ENCODE data around the gene FBN1.
A peak's percentile ranks its signal among the peaks of the same experiment; 100 is the strongest.

Gene FBN1

DNA sequence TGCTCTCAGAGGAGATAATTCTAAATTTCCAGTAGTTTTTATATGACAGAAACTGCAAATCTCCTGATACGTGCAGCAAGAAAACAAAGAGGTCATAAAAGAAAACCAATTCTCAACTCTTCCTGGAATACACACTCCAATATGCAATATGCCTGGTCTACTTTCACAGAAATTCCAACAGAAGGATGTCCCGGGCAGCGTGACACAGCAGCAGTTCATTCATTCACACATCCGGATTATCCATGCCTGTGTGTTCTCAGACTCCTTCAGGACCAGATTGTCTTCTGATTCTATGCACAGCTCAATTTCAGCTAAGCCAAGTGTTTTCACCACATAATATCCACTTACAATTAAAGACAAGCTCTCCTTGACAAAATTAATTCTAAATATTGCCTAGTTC, 64.3 kb downstream of the FBN1 start:
- Histone ChIP-seq H3K27ac (ENCODE audit: low read depth, low read length) (no peak overlapping the region), H3K4me3 (ENCODE audit: low read depth, low read length) (no peak overlapping the region), H3K9me3 (ENCODE audit: control insufficient read depth, insufficient read depth, low read depth, low read length) (no peaks in the 10 kb centered on the region), H3K4me1 (ENCODE audit: control insufficient read depth, insufficient read depth, low read length) (no peaks in the 10 kb centered on the region), H3K9ac (ENCODE audit: low read length) (no peak overlapping the region), H3K36me3 (ENCODE audit: control insufficient read depth, insufficient read depth, low read length) (no peaks in the 10 kb centered on the region), H3K27me3 (ENCODE audit: control insufficient read depth, insufficient read depth, low read length) (no peaks in the 10 kb centered on the region)

DNA sequence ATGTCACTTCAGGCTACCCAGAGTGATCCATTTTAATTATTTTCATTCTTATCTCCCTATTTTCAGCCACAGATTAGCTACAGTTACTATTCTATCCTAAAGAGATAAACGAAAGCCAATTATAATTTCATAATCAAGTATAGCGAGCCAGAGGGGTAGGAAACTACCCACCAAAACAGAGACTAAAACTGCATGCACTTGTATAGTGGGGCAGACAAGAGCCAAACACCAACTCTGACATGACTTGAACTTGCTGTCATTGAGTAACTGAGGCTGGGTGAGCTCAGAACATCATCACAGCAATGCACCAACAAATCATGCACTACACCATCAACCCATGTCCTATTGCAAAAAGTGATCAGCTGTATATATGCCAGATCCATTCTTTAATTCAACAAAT, 64.8 kb downstream of the FBN1 start:
- no peak overlapping the region for H3K27ac ChIP-seq (ENCODE audit: low read depth, low read length)
- no peaks in the 10 kb centered on the region for H3K36me3 ChIP-seq (ENCODE audit: control insufficient read depth, insufficient read depth, low read length)
- no peak overlapping the region for H3K9ac ChIP-seq (ENCODE audit: low read length)

DNA sequence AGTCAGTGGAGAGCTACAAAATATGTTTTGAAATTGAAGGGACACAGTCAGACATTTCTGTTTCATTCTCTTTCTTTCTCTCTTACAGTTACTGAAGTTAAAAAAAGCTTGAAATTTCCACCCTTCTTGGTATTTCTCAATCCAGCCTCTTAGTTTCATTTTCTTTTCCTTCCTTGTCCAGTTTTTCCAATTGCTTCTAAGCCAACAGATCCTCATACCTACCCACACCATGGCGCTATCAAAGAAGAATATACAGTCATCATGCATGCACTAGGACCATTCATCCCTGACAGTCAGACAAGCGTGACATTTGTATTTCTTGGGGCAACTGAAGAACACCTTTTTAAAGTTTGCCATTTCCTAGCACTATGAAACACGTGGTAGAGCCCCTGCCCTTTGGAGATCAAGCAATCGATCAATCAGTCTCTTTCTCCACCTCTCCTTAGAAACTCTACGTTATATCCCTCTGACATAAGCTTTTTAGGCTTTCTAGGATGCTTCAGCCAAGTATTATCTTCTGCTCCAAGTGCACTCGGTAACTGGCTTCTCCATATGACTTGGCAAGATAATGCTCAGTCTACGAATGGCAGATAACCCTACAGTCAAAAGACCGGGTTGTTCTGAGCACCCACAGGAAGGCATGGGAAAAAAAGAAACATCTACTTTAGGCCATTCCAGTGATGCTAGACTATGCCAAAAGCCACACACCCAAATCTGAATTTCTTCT, 65.4 kb downstream of the FBN1 start:
- no peaks in the 10 kb centered on the region for H3K36me3 ChIP-seq (ENCODE audit: control insufficient read depth, insufficient read depth, low read length)
- no peak overlapping the region for H3K27ac ChIP-seq (ENCODE audit: low read depth, low read length)
- H3K9ac ChIP-seq (ENCODE audit: low read length): no peak overlapping the region
- no peaks in the 10 kb centered on the region for H3K27me3 ChIP-seq (ENCODE audit: control insufficient read depth, insufficient read depth, low read length)
- H3K9me3 ChIP-seq (ENCODE audit: control insufficient read depth, insufficient read depth, low read depth, low read length): no peaks in the 10 kb centered on the region
- H3K4me3 ChIP-seq (ENCODE audit: low read depth, low read length): no peak overlapping the region
- H3K4me1 ChIP-seq (ENCODE audit: control insufficient read depth, insufficient read depth, low read length): no peaks in the 10 kb centered on the region

More for the DNA sequence above, 64.8 kb downstream of the FBN1 start:
- no peak overlapping the region for H3K4me3 ChIP-seq (ENCODE audit: low read depth, low read length)
- no peaks in the 10 kb centered on the region for H3K4me1 ChIP-seq (ENCODE audit: control insufficient read depth, insufficient read depth, low read length)
- H3K9me3 ChIP-seq (ENCODE audit: control insufficient read depth, insufficient read depth, low read depth, low read length): no peaks in the 10 kb centered on the region
- H3K27me3 ChIP-seq (ENCODE audit: control insufficient read depth, insufficient read depth, low read length): no peaks in the 10 kb centered on the region

DNA sequence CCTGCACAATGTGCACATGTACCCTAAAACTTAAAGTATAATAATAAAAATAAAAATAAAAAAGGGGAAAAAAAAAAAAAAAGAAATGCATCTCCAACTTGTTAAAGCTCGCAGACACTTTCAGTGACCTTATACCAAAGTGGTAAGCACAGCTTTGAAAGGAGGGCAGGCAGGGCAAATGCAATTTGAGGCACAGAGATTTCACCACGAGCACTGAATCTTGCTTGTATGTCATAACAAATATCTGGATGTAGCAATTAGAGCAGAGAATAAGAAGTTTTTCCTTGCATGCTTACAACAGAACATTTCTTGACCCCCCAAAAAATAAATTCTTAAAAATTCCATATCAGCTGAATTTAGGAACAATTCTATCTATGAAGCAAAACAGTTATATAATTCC, 66.5 kb downstream of the FBN1 start:
- H3K36me3 ChIP-seq (ENCODE audit: control insufficient read depth, insufficient read depth, low read length): no peaks in the 10 kb centered on the region
- H3K9me3 ChIP-seq (ENCODE audit: control insufficient read depth, insufficient read depth, low read depth, low read length): no peaks in the 10 kb centered on the region
- no peak overlapping the region for H3K4me3 ChIP-seq (ENCODE audit: low read depth, low read length)
- no peak overlapping the region for H3K27ac ChIP-seq (ENCODE audit: low read depth, low read length)
- H3K27me3 ChIP-seq (ENCODE audit: control insufficient read depth, insufficient read depth, low read length): no peaks in the 10 kb centered on the region
- H3K4me1 ChIP-seq (ENCODE audit: control insufficient read depth, insufficient read depth, low read length): no peaks in the 10 kb centered on the region; the same call in 1 of the 2 replicates
- H3K9ac ChIP-seq (ENCODE audit: low read length): no peak overlapping the region

DNA sequence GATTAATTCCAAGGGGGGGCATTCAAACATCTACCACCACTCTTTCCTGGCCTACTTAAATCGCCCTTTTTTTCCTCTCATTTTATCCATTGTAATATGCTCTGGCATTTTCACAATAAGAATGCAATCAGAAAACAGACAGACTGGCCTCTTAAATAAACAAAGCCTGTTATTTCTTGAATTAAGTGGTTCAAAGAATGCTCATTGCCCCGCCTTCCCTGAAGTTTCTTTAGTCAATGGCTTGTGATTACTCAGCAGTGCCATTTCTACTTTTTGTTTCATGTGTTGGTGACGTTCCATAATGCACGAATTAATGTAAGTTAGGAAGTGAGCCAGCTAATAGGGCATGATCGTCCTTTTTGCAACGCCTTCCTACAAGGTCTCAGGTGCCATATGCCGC, 68.0 kb downstream of the FBN1 start:
- Histone ChIP-seq H3K36me3 (ENCODE audit: control insufficient read depth, insufficient read depth, low read length) (no peaks in the 10 kb centered on the region), H3K27ac (ENCODE audit: low read depth, low read length) (no peak overlapping the region), H3K4me3 (ENCODE audit: low read depth, low read length) (no peak overlapping the region), H3K9me3 (ENCODE audit: control insufficient read depth, insufficient read depth, low read depth, low read length) (no peaks in the 10 kb centered on the region), H3K27me3 (ENCODE audit: control insufficient read depth, insufficient read depth, low read length) (no peaks in the 10 kb centered on the region), H3K4me1 (ENCODE audit: control insufficient read depth, insufficient read depth, low read length) (no peaks in the 10 kb centered on the region; the same call in 1 of the 2 replicates), H3K9ac (ENCODE audit: low read length) (no peak overlapping the region)

DNA sequence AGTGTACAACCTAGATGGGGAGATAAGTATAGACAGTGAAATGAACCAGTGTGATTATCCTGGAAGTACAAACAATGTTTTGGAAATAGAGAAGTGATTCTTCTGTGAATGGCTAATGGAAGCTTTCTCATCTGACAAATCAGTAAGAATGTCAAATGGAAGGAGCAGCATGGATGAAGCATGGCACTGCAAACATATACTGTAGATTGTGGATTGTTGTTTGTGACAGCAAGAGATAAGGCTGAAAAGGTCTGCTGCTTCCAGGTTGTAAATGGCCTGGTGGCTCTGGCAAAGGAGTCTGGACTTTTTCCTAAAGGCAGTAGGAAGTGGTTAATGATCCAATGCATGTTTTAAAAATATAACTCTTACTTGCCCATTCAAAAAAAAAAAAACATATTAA, 71.3 kb downstream of the FBN1 start:
- no peaks in the 10 kb centered on the region for H3K9me3 ChIP-seq (ENCODE audit: control insufficient read depth, insufficient read depth, low read depth, low read length)
- H3K27ac ChIP-seq (ENCODE audit: low read depth, low read length): no peak overlapping the region
- no peaks in the 10 kb centered on the region for H3K36me3 ChIP-seq (ENCODE audit: control insufficient read depth, insufficient read depth, low read length)
- no peaks in the 10 kb centered on the region; the same call in 1 of the 2 replicates for H3K4me1 ChIP-seq (ENCODE audit: control insufficient read depth, insufficient read depth, low read length)
- no peak overlapping the region for H3K9ac ChIP-seq (ENCODE audit: low read length)
- H3K4me3 ChIP-seq (ENCODE audit: low read depth, low read length): no peak overlapping the region
- H3K27me3 ChIP-seq (ENCODE audit: control insufficient read depth, insufficient read depth, low read length): no peaks in the 10 kb centered on the region

DNA sequence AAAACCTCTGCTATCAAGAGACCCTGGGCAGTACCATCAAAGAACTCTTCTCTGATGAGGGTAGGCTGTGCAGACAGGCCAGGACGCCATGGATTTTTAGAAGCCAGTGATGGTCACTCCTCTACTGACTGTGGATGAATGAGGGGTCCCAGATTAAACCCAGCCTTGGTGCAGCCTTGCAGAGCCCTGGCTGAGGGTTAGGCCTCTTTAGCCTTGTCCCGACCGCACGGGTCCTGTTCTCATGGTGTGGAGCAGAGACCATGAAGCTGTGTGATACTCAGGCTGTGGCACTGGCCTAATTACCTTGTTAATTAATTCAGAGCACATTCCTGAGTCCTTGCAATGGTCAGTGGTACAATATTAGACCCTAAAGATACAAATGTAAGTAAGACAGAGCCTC, 71.7 kb downstream of the FBN1 start:
- no peak overlapping the region for H3K4me3 ChIP-seq (ENCODE audit: low read depth, low read length)
- no peak overlapping the region for H3K27ac ChIP-seq (ENCODE audit: low read depth, low read length)
- peak overlapping the region; percentile 26 for H3K9ac ChIP-seq (ENCODE audit: low read length)
- H3K9me3 ChIP-seq (ENCODE audit: control insufficient read depth, insufficient read depth, low read depth, low read length): no peaks in the 10 kb centered on the region
- H3K27me3 ChIP-seq (ENCODE audit: control insufficient read depth, insufficient read depth, low read length): no peaks in the 10 kb centered on the region
- no peaks in the 10 kb centered on the region; the same call in 1 of the 2 replicates for H3K4me1 ChIP-seq (ENCODE audit: control insufficient read depth, insufficient read depth, low read length)
- H3K36me3 ChIP-seq (ENCODE audit: control insufficient read depth, insufficient read depth, low read length): no peaks in the 10 kb centered on the region

DNA sequence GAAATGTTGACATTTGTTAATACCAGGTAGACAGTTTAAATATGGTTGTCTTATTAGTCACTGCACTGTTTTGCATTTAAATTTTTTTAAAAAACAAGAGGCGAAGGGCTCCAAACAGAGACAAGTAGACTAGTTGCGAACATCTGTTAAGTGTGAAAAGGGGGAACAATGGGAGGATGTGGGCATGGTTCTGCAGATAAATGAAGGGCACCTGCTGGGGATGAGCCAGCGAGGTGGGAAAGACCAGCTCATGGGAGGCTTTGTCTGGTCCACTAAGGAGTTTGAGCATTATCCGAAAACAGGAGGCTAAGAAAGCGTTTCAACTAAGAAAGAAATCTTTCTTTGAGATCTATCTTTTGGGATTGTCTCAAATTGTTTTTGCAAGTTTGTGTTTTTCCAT, 72.7 kb downstream of the FBN1 start:
- Histone ChIP-seq H3K4me3 (ENCODE audit: low read depth, low read length) (no peak overlapping the region), H3K4me1 (ENCODE audit: control insufficient read depth, insufficient read depth, low read length) (no peaks in the 10 kb centered on the region; the same call in 1 of the 2 replicates), H3K9me3 (ENCODE audit: control insufficient read depth, insufficient read depth, low read depth, low read length) (no peaks in the 10 kb centered on the region), H3K36me3 (ENCODE audit: control insufficient read depth, insufficient read depth, low read length) (no peaks in the 10 kb centered on the region), H3K27ac (ENCODE audit: low read depth, low read length) (no peak overlapping the region), H3K27me3 (ENCODE audit: control insufficient read depth, insufficient read depth, low read length) (no peaks in the 10 kb centered on the region), H3K9ac (ENCODE audit: low read length) (no peak overlapping the region)

DNA sequence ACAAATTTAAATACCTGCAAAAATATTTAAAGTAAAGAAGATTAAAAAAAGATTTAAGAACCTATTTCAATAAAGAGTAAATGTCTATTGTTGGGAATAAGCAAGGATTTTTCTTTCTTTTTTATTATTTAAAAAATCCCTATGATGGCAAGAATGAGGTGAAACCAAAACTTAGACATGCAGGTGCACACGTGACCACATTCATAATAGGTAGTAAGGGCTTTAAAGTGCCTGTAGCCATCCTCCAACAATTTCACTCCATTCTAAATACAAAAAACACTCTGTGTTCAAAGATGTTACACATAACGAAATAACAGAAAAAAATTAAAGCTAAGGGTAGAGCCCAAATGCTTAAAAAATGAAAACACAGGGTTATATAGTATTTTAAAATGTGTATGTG, 74.0 kb downstream of the FBN1 start:
- no peak overlapping the region for H3K27ac ChIP-seq (ENCODE audit: low read depth, low read length)
- no peaks in the 10 kb centered on the region for H3K27me3 ChIP-seq (ENCODE audit: control insufficient read depth, insufficient read depth, low read length)
- no peaks in the 10 kb centered on the region for H3K36me3 ChIP-seq (ENCODE audit: control insufficient read depth, insufficient read depth, low read length)
- no peak overlapping the region for H3K9ac ChIP-seq (ENCODE audit: low read length)
- no peaks in the 10 kb centered on the region; the same call in 1 of the 2 replicates for H3K4me1 ChIP-seq (ENCODE audit: control insufficient read depth, insufficient read depth, low read length)
- no peaks in the 10 kb centered on the region for H3K9me3 ChIP-seq (ENCODE audit: control insufficient read depth, insufficient read depth, low read depth, low read length)
- no peak overlapping the region for H3K4me3 ChIP-seq (ENCODE audit: low read depth, low read length)

DNA sequence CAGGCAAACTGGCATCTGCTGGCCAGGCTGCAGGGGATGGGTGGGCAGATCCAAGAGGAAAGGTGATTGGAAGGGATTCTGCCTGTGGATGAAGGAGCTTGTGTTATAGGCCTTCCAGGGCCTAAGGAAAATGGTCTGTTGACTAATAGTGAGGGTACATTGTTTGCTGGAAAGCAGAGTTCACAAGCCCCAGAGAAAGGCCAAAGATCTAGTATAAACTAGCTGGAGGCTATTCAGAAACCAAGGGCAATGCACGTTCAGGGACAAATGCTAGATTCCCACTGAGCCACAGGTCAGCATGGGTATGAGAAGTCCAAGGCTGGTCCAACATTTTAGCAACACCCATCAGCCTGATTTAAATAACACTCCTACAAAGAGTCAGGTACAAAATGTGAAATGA, 74.7 kb downstream of the FBN1 start:
- Histone ChIP-seq H3K36me3 (ENCODE audit: control insufficient read depth, insufficient read depth, low read length) (no peaks in the 10 kb centered on the region), H3K9ac (ENCODE audit: low read length) (no peak overlapping the region), H3K27me3 (ENCODE audit: control insufficient read depth, insufficient read depth, low read length) (no peaks in the 10 kb centered on the region), H3K4me1 (ENCODE audit: control insufficient read depth, insufficient read depth, low read length) (no peaks in the 10 kb centered on the region; the same call in 1 of the 2 replicates), H3K9me3 (ENCODE audit: control insufficient read depth, insufficient read depth, low read depth, low read length) (no peaks in the 10 kb centered on the region), H3K4me3 (ENCODE audit: low read depth, low read length) (no peak overlapping the region), H3K27ac (ENCODE audit: low read depth, low read length) (no peak overlapping the region)

DNA sequence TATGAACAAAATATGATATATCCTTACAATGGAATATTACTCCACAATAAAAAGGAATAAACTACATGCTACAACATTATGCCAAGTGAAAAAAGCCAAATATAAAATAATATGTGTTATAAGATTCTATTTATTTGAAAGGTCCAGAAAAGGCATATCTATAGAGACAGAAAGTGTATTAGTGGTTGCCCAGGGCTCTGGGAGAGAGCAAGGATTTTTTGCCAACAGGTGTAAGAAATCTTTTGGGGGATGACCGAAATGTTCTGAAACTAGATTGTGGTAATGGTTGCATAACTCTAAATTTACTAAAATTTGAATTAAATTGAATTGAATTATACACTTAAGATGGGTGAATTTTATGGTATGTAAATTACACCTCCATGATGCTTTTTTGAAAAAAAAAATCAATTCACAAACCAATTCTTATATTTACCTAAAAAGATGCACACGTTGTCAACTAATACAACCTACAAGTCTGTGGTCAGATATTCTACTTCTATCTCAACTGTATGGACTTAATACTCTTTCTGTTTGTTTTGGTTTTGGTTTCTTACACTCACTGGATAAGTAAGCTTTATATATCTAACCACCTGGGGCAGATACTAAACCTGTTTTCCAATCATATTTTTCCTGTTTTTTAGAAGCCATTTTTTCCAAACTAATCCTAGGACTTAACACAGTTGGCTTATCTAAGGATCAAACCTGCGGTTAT, 75.8 kb downstream of the FBN1 start:
- H3K27ac ChIP-seq (ENCODE audit: low read depth, low read length): no peak overlapping the region
- H3K36me3 ChIP-seq (ENCODE audit: control insufficient read depth, insufficient read depth, low read length): no peaks in the 10 kb centered on the region
- no peaks in the 10 kb centered on the region for H3K27me3 ChIP-seq (ENCODE audit: control insufficient read depth, insufficient read depth, low read length)
- H3K4me1 ChIP-seq (ENCODE audit: control insufficient read depth, insufficient read depth, low read length): no peaks in the 10 kb centered on the region; the same call in 1 of the 2 replicates
- no peak overlapping the region for H3K9ac ChIP-seq (ENCODE audit: low read length)
- no peaks in the 10 kb centered on the region for H3K9me3 ChIP-seq (ENCODE audit: control insufficient read depth, insufficient read depth, low read depth, low read length)
- no peak overlapping the region for H3K4me3 ChIP-seq (ENCODE audit: low read depth, low read length)
